Activated naive CD8-positive, alpha-beta T cell (primary cell): ENCODE measurements around the gene CDH1.
A peak's percentile ranks its signal among the peaks of the same experiment; 100 is the strongest.
"Not testable (repeated sequence)": the region's sequence is repeated elsewhere in the genome, so short reads cannot be mapped to it uniquely, and the experiment has no call there.

Experiments
- H3K27ac Mint-ChIP-seq: one replicate; pipeline ENCODE4 v1.8.0; 2021; ENCODE audit warnings: mixed read lengths
- H3K27me3 Mint-ChIP-seq: one replicate; pipeline ENCODE4 v1.8.0; 2021; ENCODE audit warnings: mixed read lengths
- H3K36me3 Mint-ChIP-seq: one replicate; pipeline ENCODE4 v1.8.0; 2021; ENCODE audit warnings: mixed read lengths
- H3K4me1 Mint-ChIP-seq: one replicate; pipeline ENCODE4 v1.8.0; 2021; ENCODE audit warnings: low read depth, mixed read lengths
- H3K4me3 Mint-ChIP-seq: one replicate; pipeline ENCODE4 v1.8.0; 2021; ENCODE audit warnings: mild to moderate bottlenecking, mixed read lengths
- H3K9me3 Mint-ChIP-seq: one replicate; pipeline ENCODE4 v1.8.0; 2021; ENCODE audit warnings: low read depth, mixed read lengths

CDH1 gene

DNA sequence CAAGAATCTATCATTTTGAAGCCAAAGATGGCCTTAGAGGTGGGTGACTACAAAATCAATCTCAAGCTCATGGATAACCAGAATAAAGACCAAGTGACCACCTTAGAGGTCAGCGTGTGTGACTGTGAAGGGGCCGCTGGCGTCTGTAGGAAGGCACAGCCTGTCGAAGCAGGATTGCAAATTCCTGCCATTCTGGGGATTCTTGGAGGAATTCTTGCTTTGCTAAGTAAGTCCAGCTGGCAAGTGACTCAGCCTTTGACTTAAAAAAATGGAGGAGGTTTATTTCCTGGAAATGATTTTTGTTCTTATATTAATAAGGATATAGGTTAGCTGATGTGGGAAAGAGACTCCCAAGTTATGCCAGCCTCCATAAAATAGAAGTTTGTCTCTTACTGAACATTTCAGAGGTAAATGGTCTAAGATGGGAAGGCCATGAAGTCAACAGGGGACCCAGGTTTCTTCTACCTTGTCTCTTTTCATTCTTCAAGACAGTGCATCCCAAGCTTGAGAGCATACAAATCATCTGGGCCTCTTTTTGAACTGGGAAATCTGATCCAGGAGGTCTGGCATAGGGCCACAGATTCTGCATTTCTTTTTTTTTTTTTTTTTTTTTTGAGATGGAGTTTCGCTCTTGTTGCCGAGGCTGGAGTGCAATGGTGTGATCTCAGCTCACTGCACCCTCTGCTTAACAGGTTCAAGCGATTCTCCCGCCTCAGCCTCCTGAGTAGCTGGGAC is 86.5 kb downstream of the CDH1 start:
- H3K27me3 Mint-ChIP-seq, result no peaks in the 10 kb centered on the region
- H3K27ac Mint-ChIP-seq, result no peak overlapping the region
- no peak overlapping the region for H3K4me3 Mint-ChIP-seq
- H3K4me1 Mint-ChIP-seq, result no peaks in the 10 kb centered on the region
- no peaks in the 10 kb centered on the region for H3K36me3 Mint-ChIP-seq
- no peaks in the 10 kb centered on the region for H3K9me3 Mint-ChIP-seq

- H3K4me3 Mint-ChIP-seq, result no peak overlapping the region
- no peak overlapping the region for H3K27ac Mint-ChIP-seq
- H3K27me3 Mint-ChIP-seq, result no peaks in the 10 kb centered on the region
- H3K4me1 Mint-ChIP-seq, result no peaks in the 10 kb centered on the region
- H3K36me3 Mint-ChIP-seq, result no peaks in the 10 kb centered on the region
- no peaks in the 10 kb centered on the region for H3K9me3 Mint-ChIP-seq
These were observed 88.3 kb downstream of the CDH1 start for GRCh38 chr16:68825427-68825826.

DNA sequence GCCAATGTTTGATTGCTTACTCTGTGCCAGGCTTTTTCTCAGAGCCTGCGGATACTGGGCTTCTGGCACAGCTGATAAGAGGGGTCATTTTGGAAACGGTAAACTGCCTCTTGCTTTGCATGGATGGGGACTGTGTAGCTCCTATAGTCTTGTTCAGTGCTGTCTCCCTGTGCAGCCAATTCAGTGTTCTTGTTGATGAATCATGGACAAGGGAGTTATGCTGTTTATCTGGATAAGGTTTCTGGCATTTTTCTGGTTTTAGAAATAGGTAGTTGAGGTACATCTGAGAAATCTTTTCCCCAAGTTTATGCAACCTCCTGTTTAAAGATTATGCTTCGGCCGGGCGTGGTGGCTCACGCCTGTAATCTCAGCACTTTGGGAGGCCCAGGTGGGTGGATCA is 89.6 kb downstream of the CDH1 start:
- H3K9me3 Mint-ChIP-seq, result no peaks in the 10 kb centered on the region

GRCh38 chr16:68833251-68833650 is 96.2 kb downstream of the CDH1 start:
- Mint-ChIP-seq H3K27ac (no peak overlapping the region), H3K36me3 (no peaks in the 10 kb centered on the region), H3K4me3 (no peak overlapping the region), H3K27me3 (no peaks in the 10 kb centered on the region), H3K4me1 (no peaks in the 10 kb centered on the region), H3K9me3 (no peaks in the 10 kb centered on the region)

More for the DNA sequence above, 89.6 kb downstream of the CDH1 start:
- Mint-ChIP-seq H3K4me1 (no peaks in the 10 kb centered on the region), H3K27ac (no peak overlapping the region), H3K27me3 (no peaks in the 10 kb centered on the region), H3K36me3 (no peaks in the 10 kb centered on the region), H3K4me3 (no peak overlapping the region)

- Mint-ChIP-seq H3K9me3 (no peaks in the 10 kb centered on the region), H3K27ac (no peak overlapping the region)
These were observed 97.5 kb downstream of the CDH1 start for GRCh38 chr16:68834550-68834949.

GRCh38 chr16:68835970-68836369 is 98.9 kb downstream of the CDH1 start:
- Mint-ChIP-seq H3K27me3 (no peaks in the 10 kb centered on the region), H3K4me3 (no peak overlapping the region), H3K9me3 (no peaks in the 10 kb centered on the region), H3K4me1 (no peaks in the 10 kb centered on the region), H3K36me3 (no peaks in the 10 kb centered on the region), H3K27ac (no peak overlapping the region)

More at GRCh38 chr16:68834550-68834949, 97.5 kb downstream of the CDH1 start:
- Mint-ChIP-seq H3K4me3 (no peak overlapping the region), H3K27me3 (no peaks in the 10 kb centered on the region), H3K4me1 (no peaks in the 10 kb centered on the region), H3K36me3 (no peaks in the 10 kb centered on the region)

GRCh38 chr16:68839831-68840230 is 102.7 kb downstream of the CDH1 start:
- Mint-ChIP-seq H3K36me3 (no peaks in the 10 kb centered on the region), H3K27me3 (no peaks in the 10 kb centered on the region), H3K4me3 (no peak overlapping the region), H3K9me3 (no peaks in the 10 kb centered on the region), H3K4me1 (peaks cover 14% of the 10 kb centered on the region), H3K27ac (no peak overlapping the region)

DNA sequence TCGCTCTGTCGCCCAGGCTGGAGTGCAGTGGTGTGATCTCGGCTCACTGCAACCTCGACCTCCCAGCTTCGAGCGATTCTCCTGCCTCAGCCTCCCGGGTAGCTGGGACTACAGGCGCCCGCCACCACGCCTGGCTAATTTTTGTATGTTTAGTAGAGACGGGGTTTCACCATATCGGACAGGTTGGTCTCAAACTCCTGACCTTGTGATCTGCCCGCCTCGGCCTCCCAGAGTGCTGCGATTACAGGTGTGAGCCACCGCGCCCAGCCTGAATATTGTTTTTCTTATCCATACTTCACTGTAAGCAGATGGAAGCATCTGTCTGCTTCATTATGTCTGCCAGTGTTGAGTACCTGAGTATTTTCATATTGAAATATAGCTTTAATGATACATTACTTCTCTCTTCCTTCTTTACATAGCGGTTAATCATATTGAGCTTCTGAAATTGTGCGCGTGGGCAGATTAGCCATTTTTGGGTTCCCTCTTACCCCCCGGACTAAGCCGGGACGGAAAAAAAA is 105.9 kb downstream of the CDH1 start:
- Mint-ChIP-seq H3K4me3 (peak overlapping the region; percentile 99), H3K27ac (peak overlapping the region; percentile 94), H3K4me1 (peaks cover 32% of the 10 kb centered on the region)
- H3K27me3 Mint-ChIP-seq, H3K36me3 Mint-ChIP-seq, H3K9me3 Mint-ChIP-seq: not testable (repeated sequence)

GRCh38 chr16:68843482-68844210 is 106.6 kb downstream of the CDH1 start, which contains the start of gene TANGO6:
Gene TANGO6 (plus strand): TSS chr16:68843531. CDS start chr16:68843618, 87 bp downstream.
- Mint-ChIP-seq H3K27ac (peak within 1 kb of the TSS; percentile 94), H3K27me3 (no peaks in the 10 kb centered on the region), H3K4me1 (peaks cover 33% of the 10 kb centered on the region), H3K9me3 (no peaks in the 10 kb centered on the region), H3K36me3 (peaks cover 2% of the 10 kb centered on the region), H3K4me3 (peak within 1 kb of the TSS; percentile 99)

GRCh38 chr16:68844211-68844564 is 107.1 kb downstream of the CDH1 start:
- H3K36me3 Mint-ChIP-seq, result peaks cover 2% of the 10 kb centered on the region
- H3K9me3 Mint-ChIP-seq, result no peaks in the 10 kb centered on the region
- H3K27me3 Mint-ChIP-seq, result no peaks in the 10 kb centered on the region
- peak overlapping the region; percentile 94 for H3K27ac Mint-ChIP-seq
- H3K4me1 Mint-ChIP-seq, result peaks cover 35% of the 10 kb centered on the region
- peak overlapping the region; percentile 99 for H3K4me3 Mint-ChIP-seq

GRCh38 chr16:68848786-68849185 is 111.7 kb downstream of the CDH1 start:
- Mint-ChIP-seq H3K36me3 (peaks cover 5% of the 10 kb centered on the region), H3K27ac (no peak overlapping the region), H3K4me1 (peaks cover 44% of the 10 kb centered on the region), H3K27me3 (no peaks in the 10 kb centered on the region), H3K9me3 (no peaks in the 10 kb centered on the region), H3K4me3 (no peak overlapping the region)

DNA sequence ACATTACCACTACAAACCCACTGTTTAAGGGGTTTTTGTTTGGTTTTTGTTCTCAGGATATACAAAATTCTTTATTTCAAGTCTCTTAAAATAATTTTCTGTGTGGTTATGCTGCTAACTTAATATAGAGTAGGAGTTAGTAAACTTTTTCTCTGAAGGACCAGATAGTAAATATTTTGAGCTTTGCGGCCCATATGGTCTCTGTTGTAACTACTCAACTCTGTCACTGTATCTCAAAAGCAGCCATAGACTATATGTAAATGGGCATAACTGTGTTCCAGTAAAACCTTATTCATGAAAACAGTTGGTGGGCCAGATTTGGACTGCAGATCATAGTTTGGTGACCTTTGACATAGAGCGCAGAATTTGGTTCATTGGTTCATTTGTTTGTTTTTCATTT is 113.4 kb downstream of the CDH1 start:
- Mint-ChIP-seq H3K4me1 (peaks cover 34% of the 10 kb centered on the region), H3K27me3 (no peaks in the 10 kb centered on the region), H3K9me3 (no peaks in the 10 kb centered on the region), H3K4me3 (no peak overlapping the region), H3K36me3 (peaks cover 5% of the 10 kb centered on the region), H3K27ac (no peak overlapping the region)

DNA sequence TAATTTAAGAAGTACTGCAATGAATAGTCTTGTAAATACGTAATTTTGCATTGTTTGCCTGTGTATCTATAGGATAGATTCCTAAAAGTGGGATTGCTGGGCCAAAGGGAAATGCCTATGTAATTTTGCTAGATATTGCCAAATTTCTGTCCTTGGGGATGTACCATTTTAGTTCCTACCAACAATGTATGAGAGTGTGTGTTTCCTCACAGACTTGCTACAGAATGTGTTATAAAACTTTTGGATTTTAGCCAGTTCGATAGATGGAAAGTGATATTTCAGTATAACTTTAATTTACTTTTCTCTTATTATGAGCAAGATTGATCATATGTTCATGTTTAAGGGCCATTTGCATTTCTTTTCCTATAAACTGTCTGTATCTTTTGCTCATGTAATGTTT is 114.5 kb downstream of the CDH1 start:
- Mint-ChIP-seq H3K4me3 (no peak overlapping the region), H3K4me1 (peaks cover 34% of the 10 kb centered on the region), H3K27me3 (no peaks in the 10 kb centered on the region), H3K27ac (no peak overlapping the region), H3K9me3 (no peaks in the 10 kb centered on the region), H3K36me3 (peaks cover 7% of the 10 kb centered on the region)

DNA sequence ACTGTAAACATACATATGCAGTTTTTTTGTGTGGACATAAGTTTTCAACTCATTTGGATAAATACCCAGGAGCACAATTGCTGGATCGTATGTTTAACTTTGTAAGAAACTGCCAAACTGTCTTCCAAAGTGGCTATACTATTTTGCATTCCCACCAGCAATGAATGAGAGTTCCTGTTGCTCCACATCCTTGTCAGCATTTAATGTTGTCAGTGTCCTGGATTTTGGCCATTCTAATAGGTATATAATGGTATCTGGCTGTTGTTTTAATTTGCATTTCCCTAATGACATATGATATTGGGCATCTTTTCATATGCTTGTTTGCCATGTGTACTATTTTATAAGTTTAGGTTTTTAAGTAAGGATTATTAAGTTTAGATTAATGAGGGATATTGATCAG is 120.4 kb downstream of the CDH1 start:
- H3K27ac Mint-ChIP-seq, result no peak overlapping the region
- no peaks in the 10 kb centered on the region for H3K27me3 Mint-ChIP-seq
- H3K36me3 Mint-ChIP-seq, result peaks cover 2% of the 10 kb centered on the region
- H3K9me3 Mint-ChIP-seq, result no peaks in the 10 kb centered on the region
- no peak overlapping the region for H3K4me3 Mint-ChIP-seq
- H3K4me1 Mint-ChIP-seq, result peaks cover 24% of the 10 kb centered on the region

DNA sequence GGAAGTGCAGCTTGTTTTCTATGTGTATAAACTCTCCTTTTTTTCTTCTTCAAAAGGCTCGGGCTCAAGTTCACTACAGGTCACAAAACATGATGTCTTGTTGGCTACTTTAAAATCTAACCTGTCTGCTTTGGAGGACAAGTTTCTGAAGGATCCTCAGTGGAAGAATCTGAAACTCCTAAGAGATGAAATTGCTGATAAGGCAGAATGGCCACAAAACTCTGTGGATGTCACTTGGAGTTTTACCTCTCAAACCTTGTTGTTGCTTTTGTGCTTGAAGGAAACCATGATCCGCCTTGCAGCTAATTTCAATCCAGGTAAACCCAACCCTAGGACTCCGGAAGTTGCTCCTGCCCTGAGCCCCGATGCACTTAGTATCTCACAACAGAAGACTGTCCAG is 122.7 kb downstream of the CDH1 start:
- Mint-ChIP-seq H3K27me3 (no peaks in the 10 kb centered on the region), H3K27ac (no peak overlapping the region), H3K4me3 (no peak overlapping the region), H3K36me3 (peaks cover 2% of the 10 kb centered on the region), H3K4me1 (peaks cover 15% of the 10 kb centered on the region), H3K9me3 (no peaks in the 10 kb centered on the region)
